Measurements from ENCODE around the gene RAI1.

GRCh38 chr17:17701112-17701511 lies 19.9 kb downstream of the RAI1 start:
- no peak for TF ChIP-seq FOXA1 (IDR thresholded peaks at IDR 0.05)
- TF ChIP-seq SUZ12 (IDR thresholded peaks at IDR 0.05) = no peak
- no peak for TF ChIP-seq SP1 (IDR thresholded peaks at IDR 0.05)
- TF ChIP-seq BHLHE40 (IDR thresholded peaks at IDR 0.05; ENCODE audit: borderline replicate concordance) = no peak
- no peak for TF ChIP-seq NFRKB (IDR thresholded peaks at IDR 0.05)
- no peak for TF ChIP-seq L3MBTL2 (conservative IDR thresholded peaks at IDR 0.05)
- TF ChIP-seq HDGF (IDR thresholded peaks at IDR 0.05; ENCODE audit: borderline replicate concordance) = no peak
- TF ChIP-seq, protein P1, sequence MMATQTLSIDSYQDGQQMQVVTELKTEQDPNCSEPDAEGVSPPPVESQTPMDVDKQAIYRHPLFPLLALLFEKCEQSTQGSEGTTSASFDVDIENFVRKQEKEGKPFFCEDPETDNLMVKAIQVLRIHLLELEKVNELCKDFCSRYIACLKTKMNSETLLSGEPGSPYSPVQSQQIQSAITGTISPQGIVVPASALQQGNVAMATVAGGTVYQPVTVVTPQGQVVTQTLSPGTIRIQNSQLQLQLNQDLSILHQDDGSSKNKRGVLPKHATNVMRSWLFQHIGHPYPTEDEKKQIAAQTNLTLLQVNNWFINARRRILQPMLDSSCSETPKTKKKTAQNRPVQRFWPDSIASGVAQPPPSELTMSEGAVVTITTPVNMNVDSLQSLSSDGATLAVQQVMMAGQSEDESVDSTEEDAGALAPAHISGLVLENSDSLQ (IDR thresholded peaks at IDR 0.05) = no peak
- no peak for TF ChIP-seq CTBP1 (IDR thresholded peaks at IDR 0.05; ENCODE audit: borderline replicate concordance)
- TF ChIP-seq ARNT (IDR thresholded peaks at IDR 0.05) = no peak

All from HEK293T (cell line).